Coronary artery (tissue), 2 donors: ENCODE data around the gene P3H1.
"Not testable (repeated sequence)": the region's sequence is repeated elsewhere in the genome, so short reads cannot be mapped to it uniquely, and the experiment has no call there.

Source experiments
- DNase-seq: peaks from one replicate; pipeline ENCODE4 v3.0.0-alpha.2; 2017; ENCODE audit warnings: low spot score
- H3K27ac ChIP-seq, 2 donors: fragments of 200-600 bp; sonication (generic); one replicate each; pipeline ENCODE4 v1.5.1; 2016 to 2019
- H3K4me3 ChIP-seq: fragments of 200-600 bp; sonication (generic); 2 replicates; pipeline ENCODE4 v1.5.1; 2016; ENCODE audit warnings: mild to moderate bottlenecking, moderate library complexity
- TF ChIP-seq, protein P1 (sequence below): fragments of 200-600 bp; sonication (generic); IDR thresholded peaks from one replicate; pipeline ENCODE4 v1.5.1; 2019; ENCODE audit warnings: antibody characterized with exemption

Gene P3H1, protein sequence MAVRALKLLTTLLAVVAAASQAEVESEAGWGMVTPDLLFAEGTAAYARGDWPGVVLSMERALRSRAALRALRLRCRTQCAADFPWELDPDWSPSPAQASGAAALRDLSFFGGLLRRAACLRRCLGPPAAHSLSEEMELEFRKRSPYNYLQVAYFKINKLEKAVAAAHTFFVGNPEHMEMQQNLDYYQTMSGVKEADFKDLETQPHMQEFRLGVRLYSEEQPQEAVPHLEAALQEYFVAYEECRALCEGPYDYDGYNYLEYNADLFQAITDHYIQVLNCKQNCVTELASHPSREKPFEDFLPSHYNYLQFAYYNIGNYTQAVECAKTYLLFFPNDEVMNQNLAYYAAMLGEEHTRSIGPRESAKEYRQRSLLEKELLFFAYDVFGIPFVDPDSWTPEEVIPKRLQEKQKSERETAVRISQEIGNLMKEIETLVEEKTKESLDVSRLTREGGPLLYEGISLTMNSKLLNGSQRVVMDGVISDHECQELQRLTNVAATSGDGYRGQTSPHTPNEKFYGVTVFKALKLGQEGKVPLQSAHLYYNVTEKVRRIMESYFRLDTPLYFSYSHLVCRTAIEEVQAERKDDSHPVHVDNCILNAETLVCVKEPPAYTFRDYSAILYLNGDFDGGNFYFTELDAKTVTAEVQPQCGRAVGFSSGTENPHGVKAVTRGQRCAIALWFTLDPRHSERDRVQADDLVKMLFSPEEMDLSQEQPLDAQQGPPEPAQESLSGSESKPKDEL

DNA sequence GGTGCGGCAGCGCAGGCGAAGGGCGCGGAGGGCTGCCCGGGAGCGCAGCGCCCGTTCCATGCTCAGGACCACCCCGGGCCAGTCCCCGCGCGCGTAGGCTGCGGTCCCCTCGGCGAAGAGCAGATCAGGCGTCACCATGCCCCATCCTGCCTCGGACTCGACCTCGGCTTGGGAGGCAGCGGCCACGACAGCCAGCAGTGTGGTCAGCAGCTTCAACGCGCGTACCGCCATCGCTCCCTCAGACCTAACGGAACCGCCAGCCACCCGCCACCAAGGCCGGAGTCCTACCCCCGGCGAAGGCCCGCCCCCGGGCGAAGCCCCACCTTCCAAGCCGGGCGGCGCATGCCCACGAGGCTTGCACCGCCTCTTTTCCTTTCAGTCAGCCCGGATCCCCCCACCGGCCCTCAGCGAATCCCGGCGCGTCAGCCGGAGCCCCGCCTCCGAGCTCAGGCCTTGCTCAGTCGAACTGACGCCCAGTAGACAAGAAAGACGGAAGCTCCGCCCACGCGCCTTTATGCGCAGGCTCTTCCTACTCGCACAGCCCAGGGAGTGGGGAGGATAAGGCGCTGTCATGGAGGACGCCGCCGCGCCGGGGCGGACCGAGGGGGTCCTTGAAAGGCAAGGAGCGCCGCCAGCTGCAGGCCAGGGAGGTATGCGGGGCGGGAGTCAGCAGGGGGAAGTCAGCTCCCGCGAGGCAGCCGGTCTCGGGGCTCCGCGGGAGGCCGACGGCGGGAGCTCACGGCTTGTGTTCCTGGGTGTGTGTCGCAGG, at the start of gene P3H1, which contains the start of gene C1orf50:
TSS of gene P3H1 (minus strand) at position 288 of the 769 bp plus-strand sequence. CDS start at position 231, 57 bp downstream.
TSS of gene C1orf50 (plus strand) at position 509 of the 769 bp plus-strand sequence. CDS start at position 572, 63 bp downstream.
- peak within 1 kb of the TSS; percentile 77 to 98 for H3K27ac ChIP-seq
- TF ChIP-seq, protein P1, sequence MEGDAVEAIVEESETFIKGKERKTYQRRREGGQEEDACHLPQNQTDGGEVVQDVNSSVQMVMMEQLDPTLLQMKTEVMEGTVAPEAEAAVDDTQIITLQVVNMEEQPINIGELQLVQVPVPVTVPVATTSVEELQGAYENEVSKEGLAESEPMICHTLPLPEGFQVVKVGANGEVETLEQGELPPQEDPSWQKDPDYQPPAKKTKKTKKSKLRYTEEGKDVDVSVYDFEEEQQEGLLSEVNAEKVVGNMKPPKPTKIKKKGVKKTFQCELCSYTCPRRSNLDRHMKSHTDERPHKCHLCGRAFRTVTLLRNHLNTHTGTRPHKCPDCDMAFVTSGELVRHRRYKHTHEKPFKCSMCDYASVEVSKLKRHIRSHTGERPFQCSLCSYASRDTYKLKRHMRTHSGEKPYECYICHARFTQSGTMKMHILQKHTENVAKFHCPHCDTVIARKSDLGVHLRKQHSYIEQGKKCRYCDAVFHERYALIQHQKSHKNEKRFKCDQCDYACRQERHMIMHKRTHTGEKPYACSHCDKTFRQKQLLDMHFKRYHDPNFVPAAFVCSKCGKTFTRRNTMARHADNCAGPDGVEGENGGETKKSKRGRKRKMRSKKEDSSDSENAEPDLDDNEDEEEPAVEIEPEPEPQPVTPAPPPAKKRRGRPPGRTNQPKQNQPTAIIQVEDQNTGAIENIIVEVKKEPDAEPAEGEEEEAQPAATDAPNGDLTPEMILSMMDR, result no peak
- peak within 1 kb of the TSS; percentile 92 for H3K4me3 ChIP-seq
- DNase-seq, result peak; percentile 100

DNA sequence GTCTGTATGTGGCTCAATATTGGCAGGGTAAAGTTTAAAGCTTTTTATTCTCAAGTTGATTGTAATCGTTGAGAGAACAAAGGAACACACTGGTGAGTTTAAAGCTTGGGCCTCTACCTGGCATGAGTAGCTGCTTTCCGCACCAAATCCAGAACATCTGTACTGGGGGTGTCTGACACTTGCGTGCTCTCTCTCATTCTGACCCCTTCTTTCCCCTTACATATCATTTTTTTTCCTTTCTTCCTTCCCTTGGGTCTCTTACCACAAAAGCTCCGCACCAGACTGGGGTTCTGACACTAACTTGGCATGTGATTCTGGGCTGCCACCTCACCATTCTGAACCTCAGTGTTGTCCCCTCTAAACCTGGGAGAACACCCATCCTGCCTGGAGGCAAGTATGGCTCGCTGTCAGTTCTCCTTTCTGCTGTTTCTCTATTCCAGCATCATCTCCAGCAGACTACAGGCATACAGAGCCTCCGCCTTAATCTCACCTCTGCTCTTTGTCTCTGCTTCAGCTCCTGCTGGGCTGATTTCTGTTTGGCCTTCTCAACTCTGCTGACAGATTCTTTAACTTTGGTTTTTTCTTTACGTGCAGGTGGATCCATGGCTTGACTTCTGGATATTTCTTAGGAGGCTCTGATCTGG, 49.2 kb upstream of the P3H1 start:
- TF ChIP-seq, protein P1, result no peak
- DNase-seq, result no peak
- Histone ChIP-seq H3K4me3 (peak overlapping the region; percentile 80), H3K27ac (peak overlapping the region; percentile 95 to 97)

DNA sequence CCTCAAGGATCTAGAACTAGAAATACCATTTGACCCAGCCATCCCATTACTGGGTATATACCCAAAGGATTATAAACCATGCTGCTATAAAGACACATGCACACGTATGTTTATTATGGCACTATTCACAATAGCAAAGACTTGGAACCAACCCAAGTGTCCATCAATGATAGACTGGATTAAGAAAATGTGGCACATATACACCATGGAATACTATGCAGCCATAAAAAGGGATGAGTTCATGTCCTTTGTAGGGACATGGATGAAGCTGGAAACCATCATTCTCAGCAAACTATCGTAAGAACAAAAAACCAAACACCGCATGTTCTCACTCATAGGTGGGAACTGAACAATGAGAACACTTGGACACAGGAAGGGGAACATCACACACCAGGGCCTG, 48.0 kb upstream of the P3H1 start:
- not testable (repeated sequence) for H3K4me3 ChIP-seq, DNase-seq

DNA sequence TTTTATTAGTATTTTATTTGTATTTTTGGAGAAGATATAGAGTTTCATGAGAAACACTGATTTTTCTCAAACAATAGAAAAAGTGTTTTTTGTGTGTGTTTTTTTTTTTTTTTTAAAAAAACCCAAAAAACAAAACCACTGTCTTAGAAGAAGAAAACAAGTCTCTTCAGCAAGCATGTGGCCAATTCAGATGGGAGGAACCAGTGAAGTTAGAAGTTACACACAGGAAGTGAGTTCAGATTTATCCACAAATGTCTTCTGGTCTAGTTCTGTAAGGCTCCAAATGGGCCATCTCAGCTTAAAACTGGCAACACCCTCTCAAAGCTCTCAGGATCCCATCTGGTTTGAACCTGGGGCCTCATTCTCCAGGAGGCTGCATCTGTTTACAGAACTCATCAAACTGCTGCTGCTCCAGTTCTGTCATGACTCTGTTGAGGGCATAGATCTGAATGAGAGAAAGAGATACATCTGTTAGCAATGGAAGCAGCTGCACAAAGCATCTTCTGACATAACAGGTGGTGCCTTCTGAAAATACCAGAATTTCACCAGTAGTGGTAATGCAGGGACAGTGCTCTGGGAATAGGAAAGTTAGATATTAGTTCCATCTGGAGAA, 40.3 kb upstream of the P3H1 start:
- Histone ChIP-seq H3K4me3 (no peak overlapping the region), H3K27ac (no peak overlapping the region)
- TF ChIP-seq, protein P1, result no peak
- no peak for DNase-seq

More for the DNA sequence above, 48.0 kb upstream of the P3H1 start:
- H3K27ac ChIP-seq, result not testable (repeated sequence)

DNA sequence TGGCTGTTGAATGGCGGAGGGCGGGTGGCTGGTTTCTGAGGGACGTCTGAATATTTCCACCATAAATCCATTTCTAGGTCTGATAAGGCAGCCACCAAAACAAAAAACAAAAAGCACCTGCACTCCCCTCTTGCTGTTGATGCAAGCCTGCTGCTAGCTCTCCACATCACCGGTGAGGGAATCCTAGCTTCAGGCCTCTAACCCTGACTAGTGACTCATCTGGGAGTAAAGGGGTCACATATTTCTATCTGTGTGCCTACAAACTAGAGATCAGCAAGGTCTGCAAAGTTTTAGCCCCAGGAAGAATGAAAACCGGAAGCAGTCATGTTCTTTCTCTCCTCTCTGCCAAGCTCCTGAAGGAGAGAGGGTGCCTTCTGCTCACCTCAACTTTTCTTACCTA, 39.8 kb upstream of the P3H1 start:
- H3K27ac ChIP-seq, result no peak overlapping the region

DNA sequence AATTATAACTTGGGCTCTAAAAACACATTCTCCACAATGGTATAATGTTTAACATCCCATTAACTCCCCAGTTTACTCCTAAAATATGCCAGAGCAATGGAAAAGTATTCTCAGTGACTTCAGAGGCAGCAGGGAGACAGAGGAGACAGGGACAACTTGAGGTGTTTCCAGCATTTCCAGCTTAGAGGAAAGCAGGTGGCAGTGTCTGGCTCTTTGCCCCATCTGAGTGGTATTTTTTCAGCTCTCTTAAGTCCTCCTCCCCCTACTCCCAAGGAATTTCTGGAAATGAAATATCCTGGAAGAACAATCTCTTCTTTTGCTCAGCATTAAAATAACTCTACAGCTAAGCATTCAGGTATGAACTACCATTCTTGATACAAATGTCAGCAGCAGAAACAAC, 39.3 kb upstream of the P3H1 start:
- no peak overlapping the region for H3K4me3 ChIP-seq
- H3K27ac ChIP-seq, result no peak overlapping the region
- DNase-seq, result no peak
- TF ChIP-seq, protein P1, result no peak

More for the DNA sequence above, 39.8 kb upstream of the P3H1 start:
- TF ChIP-seq, protein P1, result no peak
- DNase-seq, result no peak
- H3K4me3 ChIP-seq, result no peak overlapping the region
